RCC 7860 (cell line): ENCODE data around the gene CCDC89.

ENCODE experiments used
- DNase-seq: peaks from one replicate; pipeline ENCODE4 v3.0.0-alpha.2; 2015; ENCODE audit warnings: low spot score
- FAIRE-seq: peaks from 2 replicates; lab custom pipeline; 2012; peaks lifted over from hg19 to GRCh38; lab: Jason Lieb, UNC

Gene CCDC89

GRCh38 chr11:85685820-85686459 is at the start of gene CCDC89:
TSS of gene CCDC89 (minus strand) at chr11:85686195. CDS start at chr11:85686130, 65 bp downstream.
- DNase-seq = no peak
- FAIRE-seq = no peak

GRCh38 chr11:85732965-85733364 is 47.0 kb upstream of the CCDC89 start:
- DNase-seq (no peak), FAIRE-seq (no peak)

GRCh38 chr11:85726381-85726780 is 40.4 kb upstream of the CCDC89 start:
- DNase-seq (no peak), FAIRE-seq (no peak)

- DNase-seq (peak; percentile 85), FAIRE-seq (peak; percentile 91)
Observed at GRCh38 chr11:85725510-85726258, 39.7 kb upstream of the CCDC89 start.

- no peak for DNase-seq
- FAIRE-seq = no peak
Observed at GRCh38 chr11:85724748-85725465, 38.9 kb upstream of the CCDC89 start.

GRCh38 chr11:85723088-85723487 is 37.1 kb upstream of the CCDC89 start:
- DNase-seq (no peak), FAIRE-seq (no peak)

GRCh38 chr11:85721191-85721590 is 35.2 kb upstream of the CCDC89 start:
- DNase-seq (no peak), FAIRE-seq (no peak)

- DNase-seq = peak; percentile 97
- peak; percentile 95 for FAIRE-seq
Observed at GRCh38 chr11:85718991-85719807, 33.2 kb upstream of the CCDC89 start.

- no peak for FAIRE-seq
Observed at GRCh38 chr11:85718126-85718943, 32.3 kb upstream of the CCDC89 start.

GRCh38 chr11:85717429-85717828 is 31.4 kb upstream of the CCDC89 start:
- no peak for FAIRE-seq
- no peak for DNase-seq

More at GRCh38 chr11:85718126-85718943, 32.3 kb upstream of the CCDC89 start:
- no peak for DNase-seq

GRCh38 chr11:85712953-85713352 is 27.0 kb upstream of the CCDC89 start:
- peak; percentile 58 for DNase-seq
- peak; percentile 30 for FAIRE-seq

GRCh38 chr11:85710917-85711316 is 24.9 kb upstream of the CCDC89 start:
- FAIRE-seq = no peak
- DNase-seq = no peak

- DNase-seq (no peak), FAIRE-seq (no peak)
Observed at GRCh38 chr11:85709941-85710702, 24.1 kb upstream of the CCDC89 start.

- DNase-seq (no peak), FAIRE-seq (no peak)
Observed at GRCh38 chr11:85705800-85706199, 19.8 kb upstream of the CCDC89 start.

GRCh38 chr11:85704967-85705366 is 19.0 kb upstream of the CCDC89 start:
- DNase-seq (no peak), FAIRE-seq (no peak)

- no peak for DNase-seq
- FAIRE-seq = no peak
Observed at GRCh38 chr11:85699957-85700741, 14.2 kb upstream of the CCDC89 start.

- no peak for FAIRE-seq
- DNase-seq = no peak
Observed at GRCh38 chr11:85698195-85698594, 12.2 kb upstream of the CCDC89 start.

GRCh38 chr11:85697747-85698146 is 11.8 kb upstream of the CCDC89 start:
- FAIRE-seq = no peak

More at GRCh38 chr11:85697747-85698146, 11.8 kb upstream of the CCDC89 start:
- DNase-seq = no peak
